Stimulated activated memory B cell treated with anti-CD40 and anti-IgM and Interleukin-4, amounts not matched to agents 10 μg/mL and 1 μg/mL and 100 μg/mL, for 72 hours (primary cell): Measurements from ENCODE around the gene DSG4.
"Not testable (repeated sequence)": the region's sequence is repeated elsewhere in the genome, so short reads cannot be mapped to it uniquely, and the experiment has no call there.

Experiments used
- ATAC-seq: fragments of 150-1000 bp; cut with Tn5 transposase; 2 replicates; pipeline ENCODE4 v1.10.0; 2021
- H3K27ac Mint-ChIP-seq: one replicate; pipeline ENCODE4 v1.8.0; 2022; ENCODE audit warnings: mild to moderate bottlenecking, mixed read lengths
- H3K27me3 Mint-ChIP-seq: one replicate; pipeline ENCODE4 v1.8.0; 2022; ENCODE audit warnings: mixed read lengths
- H3K36me3 Mint-ChIP-seq: one replicate; pipeline ENCODE4 v1.8.0; 2022; ENCODE audit warnings: mixed read lengths
- H3K4me1 Mint-ChIP-seq: one replicate; pipeline ENCODE4 v1.8.0; 2022; ENCODE audit warnings: mixed read lengths
- H3K4me3 Mint-ChIP-seq: one replicate; pipeline ENCODE4 v1.8.0; 2022; ENCODE audit warnings: mild to moderate bottlenecking, moderate library complexity, mixed read lengths
- H3K9me3 Mint-ChIP-seq: one replicate; pipeline ENCODE4 v1.8.0; 2022; ENCODE audit warnings: mixed read lengths

The DSG4 gene, protein sequence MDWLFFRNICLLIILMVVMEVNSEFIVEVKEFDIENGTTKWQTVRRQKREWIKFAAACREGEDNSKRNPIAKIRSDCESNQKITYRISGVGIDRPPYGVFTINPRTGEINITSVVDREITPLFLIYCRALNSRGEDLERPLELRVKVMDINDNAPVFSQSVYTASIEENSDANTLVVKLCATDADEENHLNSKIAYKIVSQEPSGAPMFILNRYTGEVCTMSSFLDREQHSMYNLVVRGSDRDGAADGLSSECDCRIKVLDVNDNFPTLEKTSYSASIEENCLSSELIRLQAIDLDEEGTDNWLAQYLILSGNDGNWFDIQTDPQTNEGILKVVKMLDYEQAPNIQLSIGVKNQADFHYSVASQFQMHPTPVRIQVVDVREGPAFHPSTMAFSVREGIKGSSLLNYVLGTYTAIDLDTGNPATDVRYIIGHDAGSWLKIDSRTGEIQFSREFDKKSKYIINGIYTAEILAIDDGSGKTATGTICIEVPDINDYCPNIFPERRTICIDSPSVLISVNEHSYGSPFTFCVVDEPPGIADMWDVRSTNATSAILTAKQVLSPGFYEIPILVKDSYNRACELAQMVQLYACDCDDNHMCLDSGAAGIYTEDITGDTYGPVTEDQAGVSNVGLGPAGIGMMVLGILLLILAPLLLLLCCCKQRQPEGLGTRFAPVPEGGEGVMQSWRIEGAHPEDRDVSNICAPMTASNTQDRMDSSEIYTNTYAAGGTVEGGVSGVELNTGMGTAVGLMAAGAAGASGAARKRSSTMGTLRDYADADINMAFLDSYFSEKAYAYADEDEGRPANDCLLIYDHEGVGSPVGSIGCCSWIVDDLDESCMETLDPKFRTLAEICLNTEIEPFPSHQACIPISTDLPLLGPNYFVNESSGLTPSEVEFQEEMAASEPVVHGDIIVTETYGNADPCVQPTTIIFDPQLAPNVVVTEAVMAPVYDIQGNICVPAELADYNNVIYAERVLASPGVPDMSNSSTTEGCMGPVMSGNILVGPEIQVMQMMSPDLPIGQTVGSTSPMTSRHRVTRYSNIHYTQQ

DNA sequence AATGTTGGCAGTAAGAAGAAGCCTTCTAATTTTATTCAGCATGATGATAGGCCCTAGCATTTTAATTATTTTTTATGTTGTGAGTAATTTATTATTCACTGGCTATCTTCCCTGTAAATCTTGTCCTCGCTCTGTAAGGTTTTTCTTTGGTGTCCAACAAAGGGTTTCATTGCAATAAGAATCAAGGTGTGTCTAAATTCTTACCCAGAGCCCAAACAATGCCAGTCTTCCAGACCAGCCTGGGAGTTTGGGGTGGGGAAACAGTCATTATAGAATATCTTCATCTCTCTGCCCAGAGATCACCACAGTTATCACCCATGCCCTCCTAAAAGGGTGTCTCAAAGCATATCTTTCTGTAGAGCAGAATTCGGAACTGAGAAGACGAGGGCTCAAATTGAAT, at the start of gene DSG4:
Gene DSG4, plus strand, starts transcription at position 301 of the 400 bp plus-strand sequence. CDS start 135 bp downstream, outside the sequence.
- Mint-ChIP-seq H3K27me3 (no peaks in the 10 kb centered on the region), H3K4me1 (no peaks in the 10 kb centered on the region), H3K4me3 (no peak within 1 kb of the TSS), H3K27ac (no peak within 1 kb of the TSS), H3K9me3 (no peaks in the 10 kb centered on the region), H3K36me3 (no peaks in the 10 kb centered on the region)
- ATAC-seq, result no peak

DNA sequence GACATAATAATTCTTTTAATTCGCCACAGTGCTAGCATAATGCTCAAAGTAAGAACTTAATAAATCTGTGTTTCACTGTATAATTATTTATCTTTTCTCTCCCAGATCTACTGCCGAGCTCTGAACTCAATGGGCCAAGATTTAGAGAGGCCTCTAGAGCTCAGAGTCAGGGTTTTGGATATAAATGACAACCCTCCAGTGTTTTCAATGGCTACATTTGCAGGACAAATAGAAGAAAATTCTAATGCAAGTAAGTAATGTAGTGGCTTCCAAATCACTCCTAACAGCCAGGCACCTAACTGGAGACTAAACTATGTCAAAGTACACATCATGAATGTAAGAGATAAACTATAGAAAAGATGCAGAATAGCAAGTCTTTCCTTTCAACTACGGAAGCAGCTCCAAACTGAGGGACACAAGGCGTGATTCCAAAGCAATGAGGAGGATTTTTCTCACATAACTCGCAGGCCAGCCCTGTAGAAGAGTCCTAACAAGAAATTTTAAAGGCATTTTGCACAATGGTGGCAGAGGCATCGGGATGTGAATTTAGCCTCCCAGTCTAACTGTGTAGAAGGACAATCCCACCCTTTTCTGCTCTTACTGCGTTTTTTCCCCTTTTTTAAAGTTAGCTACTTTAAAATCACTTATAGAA, 46.7 kb upstream of the DSG4 start:
- Mint-ChIP-seq H3K4me1 (no peaks in the 10 kb centered on the region), H3K36me3 (no peaks in the 10 kb centered on the region), H3K27me3 (no peaks in the 10 kb centered on the region), H3K9me3 (peaks cover 4% of the 10 kb centered on the region), H3K4me3 (no peak overlapping the region), H3K27ac (no peak overlapping the region)
- no peak for ATAC-seq

DNA sequence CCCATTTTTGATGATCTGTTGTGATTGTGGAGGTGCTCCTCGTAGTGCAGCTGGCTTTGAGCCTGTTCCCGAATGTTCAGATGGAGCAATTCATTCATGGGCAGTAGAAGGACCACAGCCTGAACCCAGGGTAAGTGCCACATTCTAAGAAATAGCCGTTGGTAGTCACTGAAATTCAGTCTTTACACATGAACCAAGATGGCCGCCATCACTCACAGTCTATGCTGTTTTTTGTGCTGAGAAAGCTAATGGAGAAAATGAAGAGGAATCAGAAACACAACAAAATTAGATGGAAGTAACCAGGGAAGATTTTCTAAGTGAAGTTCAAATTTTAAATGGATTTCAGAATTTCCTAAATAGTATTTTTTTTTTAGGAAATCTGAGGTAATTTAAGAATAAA, 33.1 kb upstream of the DSG4 start:
- ATAC-seq, result no peak
- no peak overlapping the region for H3K27ac Mint-ChIP-seq

DNA sequence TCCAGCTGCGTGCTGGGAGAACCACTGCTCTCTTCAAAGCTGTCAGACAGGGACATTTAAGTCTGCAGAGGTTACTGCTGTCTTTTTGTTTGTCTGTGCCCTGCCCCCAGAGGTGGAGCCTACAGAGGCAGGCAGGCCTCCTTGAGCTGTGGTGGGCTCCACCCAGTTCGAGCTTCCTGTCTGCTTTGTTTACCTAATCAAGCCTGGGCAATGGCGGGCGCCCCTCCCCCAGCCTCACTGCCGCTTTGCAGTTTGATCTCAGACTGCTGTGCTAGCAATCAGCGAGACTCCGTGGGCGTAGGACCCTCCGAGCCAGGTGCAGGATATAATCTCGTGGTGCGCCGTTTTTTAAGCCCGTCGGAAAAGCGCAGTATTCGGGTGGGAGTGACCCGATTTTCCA, 23.2 kb upstream of the DSG4 start:
- not testable (repeated sequence) for H3K27ac Mint-ChIP-seq, H3K36me3 Mint-ChIP-seq, ATAC-seq, H3K4me1 Mint-ChIP-seq, H3K4me3 Mint-ChIP-seq, H3K27me3 Mint-ChIP-seq, H3K9me3 Mint-ChIP-seq

More for the DNA sequence above, 33.1 kb upstream of the DSG4 start:
- Mint-ChIP-seq H3K27me3 (no peaks in the 10 kb centered on the region), H3K9me3 (peaks cover 7% of the 10 kb centered on the region), H3K4me1 (no peaks in the 10 kb centered on the region), H3K4me3 (no peak overlapping the region), H3K36me3 (no peaks in the 10 kb centered on the region)

DNA sequence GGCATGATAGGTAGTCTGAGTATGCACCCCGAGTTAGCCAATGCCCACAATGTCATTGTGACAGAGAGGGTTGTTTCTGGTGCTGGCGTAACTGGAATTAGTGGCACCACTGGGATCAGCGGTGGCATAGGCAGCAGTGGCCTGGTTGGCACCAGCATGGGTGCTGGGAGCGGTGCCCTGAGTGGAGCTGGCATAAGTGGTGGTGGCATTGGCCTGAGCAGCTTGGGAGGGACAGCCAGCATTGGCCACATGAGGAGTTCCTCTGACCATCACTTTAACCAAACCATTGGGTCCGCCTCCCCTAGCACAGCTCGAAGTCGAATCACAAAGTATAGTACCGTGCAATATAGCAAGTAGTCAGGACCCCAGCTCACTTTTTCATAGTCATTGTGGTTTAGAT, 21.6 kb upstream of the DSG4 start:
- no peak for ATAC-seq
- Mint-ChIP-seq H3K36me3 (no peaks in the 10 kb centered on the region), H3K27me3 (no peaks in the 10 kb centered on the region), H3K4me1 (no peaks in the 10 kb centered on the region), H3K27ac (no peak overlapping the region), H3K9me3 (no peaks in the 10 kb centered on the region), H3K4me3 (no peak overlapping the region)

DNA sequence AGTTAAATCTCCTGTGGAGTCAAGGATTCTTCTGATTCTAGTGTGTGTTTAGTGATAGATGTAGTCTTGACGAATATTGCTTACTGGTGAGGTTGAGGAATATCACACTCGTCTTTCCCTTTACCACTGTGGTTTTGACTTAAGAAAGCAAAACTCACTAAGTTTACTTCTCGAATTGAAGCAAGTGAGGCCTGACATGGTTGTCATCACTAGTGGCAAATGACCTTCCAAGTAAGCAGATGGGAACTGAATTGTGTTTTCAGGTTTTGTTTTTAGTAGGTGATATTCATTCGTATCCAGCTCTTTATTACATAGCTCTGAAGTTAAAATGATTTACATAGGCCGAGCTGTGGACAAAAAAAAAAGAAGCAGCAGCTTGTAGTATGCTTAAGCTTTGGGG, 20.6 kb upstream of the DSG4 start:
- no peak for ATAC-seq
- H3K9me3 Mint-ChIP-seq, result no peaks in the 10 kb centered on the region
- no peaks in the 10 kb centered on the region for H3K4me1 Mint-ChIP-seq

DNA sequence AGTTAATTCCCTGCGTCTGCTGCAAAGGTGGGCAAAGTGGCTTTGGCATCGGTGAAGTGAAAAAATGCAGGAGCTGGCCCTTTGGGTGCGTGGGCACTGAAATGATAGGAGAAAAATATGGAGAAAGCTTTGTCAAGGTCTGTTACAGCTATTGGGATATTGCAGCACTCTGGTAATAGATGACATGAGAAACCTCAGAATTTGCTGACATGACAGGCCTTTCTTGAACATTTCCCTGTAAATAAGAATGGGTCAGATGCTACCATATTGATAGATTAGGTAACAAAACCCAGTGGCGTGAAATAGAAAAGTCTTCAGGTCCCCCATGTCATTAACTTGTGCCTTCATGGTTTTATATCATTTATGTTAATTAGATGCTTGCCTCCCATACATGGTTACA, 12.4 kb upstream of the DSG4 start:
- no peak overlapping the region for H3K27ac Mint-ChIP-seq
- peaks cover 6% of the 10 kb centered on the region for H3K9me3 Mint-ChIP-seq
- no peaks in the 10 kb centered on the region for H3K4me1 Mint-ChIP-seq
- H3K4me3 Mint-ChIP-seq, result no peak overlapping the region
- no peak for ATAC-seq
- H3K36me3 Mint-ChIP-seq, result no peaks in the 10 kb centered on the region
- no peaks in the 10 kb centered on the region for H3K27me3 Mint-ChIP-seq

More for the DNA sequence above, 20.6 kb upstream of the DSG4 start:
- Mint-ChIP-seq H3K27ac (no peak overlapping the region), H3K4me3 (no peak overlapping the region), H3K36me3 (no peaks in the 10 kb centered on the region), H3K27me3 (no peaks in the 10 kb centered on the region)

DNA sequence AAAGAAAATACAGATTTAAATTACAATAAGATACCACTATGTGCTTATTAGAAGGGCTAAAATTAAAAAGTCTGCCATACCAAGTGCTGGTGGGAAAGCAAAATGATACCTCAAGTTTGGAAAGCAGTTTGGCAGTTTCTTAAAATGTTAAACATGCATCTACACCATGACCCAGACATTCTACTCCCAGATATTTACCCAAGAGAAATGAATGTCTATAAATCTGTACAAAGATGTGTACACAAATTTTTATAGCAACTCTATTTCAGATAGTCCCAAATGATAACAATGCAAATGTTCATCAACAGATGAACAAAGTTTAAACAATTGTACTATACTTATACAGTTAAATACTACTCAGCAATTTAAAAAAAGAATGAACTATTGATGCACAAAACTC, 7.1 kb upstream of the DSG4 start:
- H3K27me3 Mint-ChIP-seq, result no peaks in the 10 kb centered on the region
- no peak overlapping the region for H3K4me3 Mint-ChIP-seq
- ATAC-seq, result no peak

DNA sequence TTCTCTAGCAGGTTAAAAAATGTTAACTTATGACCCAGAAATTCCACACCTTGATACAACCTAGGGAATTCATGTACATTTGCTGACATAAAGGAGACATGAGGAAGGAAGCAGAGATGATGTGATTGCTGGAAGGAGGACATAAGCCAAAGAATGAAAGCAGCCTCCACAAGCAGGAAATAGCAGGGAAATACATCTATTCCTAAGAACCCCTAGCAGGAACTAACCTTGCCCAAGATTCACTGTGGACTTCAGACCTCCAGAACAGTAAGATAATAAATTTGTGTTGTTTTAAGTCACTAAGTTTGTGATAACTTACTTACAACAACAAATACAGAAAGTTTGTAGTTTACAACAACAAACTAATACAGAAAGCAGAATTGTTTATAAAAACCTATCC, 4.6 kb upstream of the DSG4 start:
- no peak for ATAC-seq
- no peak overlapping the region for H3K27ac Mint-ChIP-seq
- H3K4me1 Mint-ChIP-seq, result no peaks in the 10 kb centered on the region
- no peaks in the 10 kb centered on the region for H3K36me3 Mint-ChIP-seq
- H3K27me3 Mint-ChIP-seq, result no peaks in the 10 kb centered on the region
- H3K9me3 Mint-ChIP-seq, result no peaks in the 10 kb centered on the region
- no peak overlapping the region for H3K4me3 Mint-ChIP-seq

More for the DNA sequence above, 7.1 kb upstream of the DSG4 start:
- no peaks in the 10 kb centered on the region for H3K4me1 Mint-ChIP-seq
- H3K27ac Mint-ChIP-seq, result no peak overlapping the region
- no peaks in the 10 kb centered on the region for H3K36me3 Mint-ChIP-seq
- no peaks in the 10 kb centered on the region for H3K9me3 Mint-ChIP-seq

DNA sequence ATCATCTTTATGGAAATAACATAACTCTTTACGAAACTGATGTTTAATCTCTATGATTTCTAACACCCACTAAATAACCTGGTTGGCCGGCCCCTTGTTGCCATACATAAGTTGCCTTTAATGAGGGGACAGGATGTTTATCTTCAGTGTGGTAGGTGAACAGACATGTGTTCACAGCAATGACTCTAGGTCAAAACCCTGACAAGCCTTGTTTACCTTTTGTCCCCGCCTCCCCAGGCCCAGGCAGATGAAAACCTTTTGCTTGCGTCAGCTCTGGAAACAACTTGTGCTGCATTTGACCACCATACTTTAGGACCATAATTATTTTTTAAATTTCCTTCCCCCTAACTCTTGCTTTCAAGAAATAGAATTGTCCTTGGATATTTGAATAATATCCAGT, 2.9 kb upstream of the DSG4 start:
- no peak for ATAC-seq
- no peak overlapping the region for H3K27ac Mint-ChIP-seq
- H3K36me3 Mint-ChIP-seq, result no peaks in the 10 kb centered on the region
- H3K9me3 Mint-ChIP-seq, result no peaks in the 10 kb centered on the region
- H3K4me1 Mint-ChIP-seq, result no peaks in the 10 kb centered on the region
- H3K4me3 Mint-ChIP-seq, result no peak overlapping the region
- no peaks in the 10 kb centered on the region for H3K27me3 Mint-ChIP-seq

DNA sequence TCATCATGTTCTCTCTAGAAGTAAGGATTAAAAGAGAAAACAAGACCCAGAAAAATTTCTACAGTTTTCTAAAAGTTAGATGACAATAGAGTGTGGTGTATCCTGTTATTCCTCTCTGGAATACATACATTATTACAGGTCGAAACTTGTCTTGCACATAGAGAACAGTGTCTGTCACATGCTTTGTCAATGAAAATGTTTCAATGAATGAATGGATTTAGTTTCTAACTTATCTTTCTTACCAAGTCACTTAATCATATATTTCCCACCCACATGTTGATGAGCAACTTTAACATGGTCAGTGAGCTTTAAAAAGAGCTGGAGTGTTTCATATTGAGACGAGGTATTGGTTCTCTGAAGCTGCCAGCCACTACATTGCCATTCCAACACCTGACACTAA, 4.3 kb downstream of the DSG4 start:
- no peak overlapping the region for H3K4me3 Mint-ChIP-seq
- no peak for ATAC-seq
- H3K9me3 Mint-ChIP-seq, result no peaks in the 10 kb centered on the region
- H3K27me3 Mint-ChIP-seq, result no peaks in the 10 kb centered on the region
- no peak overlapping the region for H3K27ac Mint-ChIP-seq
- H3K36me3 Mint-ChIP-seq, result no peaks in the 10 kb centered on the region
- no peaks in the 10 kb centered on the region for H3K4me1 Mint-ChIP-seq

DNA sequence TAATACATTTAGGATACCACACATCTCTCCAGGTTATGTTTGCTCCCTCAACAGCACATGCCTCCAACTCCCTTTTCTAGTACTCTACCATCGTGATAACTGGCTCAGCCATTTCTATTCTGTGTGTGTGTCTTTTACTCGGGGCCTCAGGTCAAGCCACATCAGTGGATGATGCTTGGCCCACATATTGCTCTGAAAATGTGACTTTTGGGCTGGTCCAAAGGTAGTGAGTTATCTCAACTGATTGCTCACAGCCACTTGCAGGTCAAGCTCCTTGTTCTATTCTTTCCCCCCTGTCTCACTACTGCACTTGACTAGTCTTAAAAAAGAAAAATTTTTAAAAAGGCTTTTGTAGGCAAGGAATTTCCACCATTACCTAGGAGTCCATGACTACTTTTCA, 5.5 kb downstream of the DSG4 start:
- Mint-ChIP-seq H3K4me3 (no peak overlapping the region), H3K36me3 (no peaks in the 10 kb centered on the region), H3K4me1 (no peaks in the 10 kb centered on the region), H3K27me3 (no peaks in the 10 kb centered on the region), H3K27ac (no peak overlapping the region), H3K9me3 (no peaks in the 10 kb centered on the region)
- ATAC-seq, result no peak

DNA sequence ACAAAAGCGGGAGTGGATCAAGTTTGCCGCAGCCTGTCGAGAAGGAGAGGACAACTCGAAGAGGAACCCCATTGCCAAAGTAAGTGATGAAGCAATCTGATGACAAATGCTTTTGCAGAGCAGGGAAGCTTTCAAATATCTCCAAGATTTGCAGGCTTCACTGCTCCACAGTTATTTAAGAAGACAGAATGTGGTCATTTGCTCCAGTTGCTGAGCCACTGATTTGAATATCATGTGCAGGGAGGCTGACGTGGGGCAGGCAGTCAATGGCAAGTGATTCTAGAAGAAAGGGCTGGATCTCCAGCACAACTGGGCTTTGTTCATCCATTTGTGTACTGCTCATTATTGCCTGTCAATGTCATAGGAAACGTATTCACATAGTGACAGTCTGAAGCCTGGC, 10.2 kb downstream of the DSG4 start:
- Mint-ChIP-seq H3K4me3 (no peak overlapping the region), H3K9me3 (no peaks in the 10 kb centered on the region), H3K36me3 (no peaks in the 10 kb centered on the region), H3K4me1 (no peaks in the 10 kb centered on the region), H3K27ac (no peak overlapping the region), H3K27me3 (no peaks in the 10 kb centered on the region)
- ATAC-seq, result no peak

DNA sequence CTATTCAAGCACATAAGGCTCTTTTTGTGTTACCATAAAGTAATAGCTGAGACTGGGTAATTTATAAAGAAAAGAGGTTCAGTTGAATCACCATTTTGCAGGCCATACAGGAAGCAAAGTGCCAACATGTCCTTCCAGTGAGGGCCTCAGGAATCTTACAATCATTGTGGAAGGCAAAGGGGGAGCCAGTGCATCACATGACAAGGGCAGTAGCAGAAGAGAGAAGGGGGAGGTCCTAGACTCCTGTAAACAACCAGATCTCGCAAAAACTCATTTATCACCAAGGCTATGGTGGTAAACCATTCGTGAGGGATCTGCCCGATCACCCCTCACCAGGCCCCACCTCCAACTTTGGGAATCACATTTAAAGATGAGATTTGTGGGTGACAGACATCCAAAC, 16.7 kb downstream of the DSG4 start:
- Mint-ChIP-seq H3K27ac (no peak overlapping the region), H3K4me1 (no peaks in the 10 kb centered on the region), H3K9me3 (no peaks in the 10 kb centered on the region), H3K4me3 (no peak overlapping the region), H3K27me3 (no peaks in the 10 kb centered on the region), H3K36me3 (no peaks in the 10 kb centered on the region)
- ATAC-seq, result no peak
